ENCODE data around the gene SLC25A33.

Gene SLC25A33

GRCh38 chr1:9539829-9540550 lies 725 bp downstream of the SLC25A33 start:
- no peak for DNase-seq (ENCODE audit: low read depth)
- TF ChIP-seq, protein P1, sequence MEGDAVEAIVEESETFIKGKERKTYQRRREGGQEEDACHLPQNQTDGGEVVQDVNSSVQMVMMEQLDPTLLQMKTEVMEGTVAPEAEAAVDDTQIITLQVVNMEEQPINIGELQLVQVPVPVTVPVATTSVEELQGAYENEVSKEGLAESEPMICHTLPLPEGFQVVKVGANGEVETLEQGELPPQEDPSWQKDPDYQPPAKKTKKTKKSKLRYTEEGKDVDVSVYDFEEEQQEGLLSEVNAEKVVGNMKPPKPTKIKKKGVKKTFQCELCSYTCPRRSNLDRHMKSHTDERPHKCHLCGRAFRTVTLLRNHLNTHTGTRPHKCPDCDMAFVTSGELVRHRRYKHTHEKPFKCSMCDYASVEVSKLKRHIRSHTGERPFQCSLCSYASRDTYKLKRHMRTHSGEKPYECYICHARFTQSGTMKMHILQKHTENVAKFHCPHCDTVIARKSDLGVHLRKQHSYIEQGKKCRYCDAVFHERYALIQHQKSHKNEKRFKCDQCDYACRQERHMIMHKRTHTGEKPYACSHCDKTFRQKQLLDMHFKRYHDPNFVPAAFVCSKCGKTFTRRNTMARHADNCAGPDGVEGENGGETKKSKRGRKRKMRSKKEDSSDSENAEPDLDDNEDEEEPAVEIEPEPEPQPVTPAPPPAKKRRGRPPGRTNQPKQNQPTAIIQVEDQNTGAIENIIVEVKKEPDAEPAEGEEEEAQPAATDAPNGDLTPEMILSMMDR (conservative IDR thresholded peaks at IDR 0.05; ENCODE audit: low read depth, low read length): no peak

GRCh38 chr1:9542430-9542829 lies 3.2 kb downstream of the SLC25A33 start:
- TF ChIP-seq, protein P1 (conservative IDR thresholded peaks at IDR 0.05; ENCODE audit: low read depth, low read length): no peak
- DNase-seq (ENCODE audit: low read depth): no peak
- H3K4me3 ChIP-seq (ENCODE audit: low read length): no peak overlapping the region

More at GRCh38 chr1:9539829-9540550, 725 bp downstream of the SLC25A33 start:
- H3K4me3 ChIP-seq (ENCODE audit: low read length): peak overlapping the region; percentile 83

- DNase-seq (ENCODE audit: low read depth): no peak
- TF ChIP-seq, protein P1 (conservative IDR thresholded peaks at IDR 0.05; ENCODE audit: low read depth, low read length): no peak
- no peak overlapping the region for H3K4me3 ChIP-seq (ENCODE audit: low read length)
Measured at GRCh38 chr1:9544926-9545325, 5.7 kb downstream of the SLC25A33 start.

DNA sequence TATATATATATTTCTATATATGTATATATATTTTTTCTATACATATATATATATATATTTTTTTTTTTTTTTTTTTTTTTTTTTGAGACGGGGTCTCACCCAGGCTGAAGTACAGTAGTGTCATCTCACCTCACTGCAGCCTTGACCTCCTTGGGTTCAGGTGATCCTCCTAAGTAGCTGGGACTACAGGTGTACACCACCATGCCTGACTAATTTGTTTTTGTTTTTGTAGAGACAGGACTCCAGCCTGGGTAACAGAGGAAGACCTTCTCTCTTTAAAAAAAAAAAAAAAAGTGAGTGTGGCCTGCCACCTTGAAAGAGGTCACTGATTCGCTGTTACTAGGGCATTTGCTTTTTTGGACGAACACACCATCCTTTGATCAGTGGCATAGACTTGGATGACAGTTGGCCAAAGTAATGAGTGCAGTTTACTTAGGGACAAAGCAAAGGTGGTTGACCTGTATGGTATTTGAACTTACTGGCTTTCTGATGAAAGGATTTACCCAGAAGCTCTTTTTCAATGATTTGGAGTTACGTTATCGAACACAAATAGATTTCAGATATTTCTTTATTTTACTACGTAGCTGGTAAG lies 10.8 kb downstream of the SLC25A33 start:
- TF ChIP-seq, protein P1 (conservative IDR thresholded peaks at IDR 0.05; ENCODE audit: low read depth, low read length): no peak
- H3K4me3 ChIP-seq (ENCODE audit: low read length): no peak overlapping the region
- DNase-seq (ENCODE audit: low read depth): no peak

DNA sequence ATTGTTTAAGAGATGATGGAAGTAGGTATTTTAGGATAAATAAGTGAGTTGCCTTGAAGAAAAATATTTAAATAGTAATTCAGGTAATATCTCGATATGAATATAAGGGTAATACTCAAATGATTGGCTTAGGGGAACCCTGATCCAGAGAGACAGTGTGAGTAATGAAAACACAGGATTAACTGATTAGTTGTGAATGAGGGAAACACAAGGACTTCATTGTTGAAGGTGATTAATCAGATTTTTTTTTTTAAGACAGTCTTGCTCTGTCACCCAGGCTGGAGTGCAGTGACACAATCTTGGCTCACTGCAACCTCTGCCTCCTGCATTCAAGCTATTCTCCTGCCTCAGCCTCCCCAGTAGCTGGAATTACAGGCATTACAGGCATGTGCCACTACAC lies 12.7 kb downstream of the SLC25A33 start:
- peak; percentile 58 for DNase-seq (ENCODE audit: low read depth)
- TF ChIP-seq, protein P1 (conservative IDR thresholded peaks at IDR 0.05; ENCODE audit: low read depth, low read length): no peak
- H3K4me3 ChIP-seq (ENCODE audit: low read length): no peak overlapping the region

GRCh38 chr1:9553736-9554144 lies 14.5 kb downstream of the SLC25A33 start:
- TF ChIP-seq, protein P1 (conservative IDR thresholded peaks at IDR 0.05; ENCODE audit: low read depth, low read length): no peak
- no peak overlapping the region for H3K4me3 ChIP-seq (ENCODE audit: low read length)

GRCh38 chr1:9555942-9556341 lies 16.7 kb downstream of the SLC25A33 start:
- no peak for DNase-seq (ENCODE audit: low read depth)
- TF ChIP-seq, protein P1 (conservative IDR thresholded peaks at IDR 0.05; ENCODE audit: low read depth, low read length): no peak
- H3K4me3 ChIP-seq (ENCODE audit: low read length): no peak overlapping the region

More at GRCh38 chr1:9553736-9554144, 14.5 kb downstream of the SLC25A33 start:
- no peak for DNase-seq (ENCODE audit: low read depth)

Measured in retinal pigment epithelial cell (primary cell).